DMS114 treated with DMSO at 0.1 percent for 48 hours (cell line): ENCODE measurements around the gene PLA2G2F.

ENCODE experiments used
- DNase-seq: peaks from one replicate; lab custom pipeline; 2025; ENCODE audit not compliant: unreplicated experiment; lab: John Stamatoyannopoulos, UW

Gene PLA2G2F

GRCh38 chr1:20188455-20188817 is 49.3 kb downstream of the PLA2G2F start:
- no peak for DNase-seq

GRCh38 chr1:20189664-20190063 is 50.5 kb downstream of the PLA2G2F start:
- DNase-seq: no peak

- DNase-seq: no peak
Observed at GRCh38 chr1:20190256-20191160, 51.4 kb downstream of the PLA2G2F start.

DNA sequence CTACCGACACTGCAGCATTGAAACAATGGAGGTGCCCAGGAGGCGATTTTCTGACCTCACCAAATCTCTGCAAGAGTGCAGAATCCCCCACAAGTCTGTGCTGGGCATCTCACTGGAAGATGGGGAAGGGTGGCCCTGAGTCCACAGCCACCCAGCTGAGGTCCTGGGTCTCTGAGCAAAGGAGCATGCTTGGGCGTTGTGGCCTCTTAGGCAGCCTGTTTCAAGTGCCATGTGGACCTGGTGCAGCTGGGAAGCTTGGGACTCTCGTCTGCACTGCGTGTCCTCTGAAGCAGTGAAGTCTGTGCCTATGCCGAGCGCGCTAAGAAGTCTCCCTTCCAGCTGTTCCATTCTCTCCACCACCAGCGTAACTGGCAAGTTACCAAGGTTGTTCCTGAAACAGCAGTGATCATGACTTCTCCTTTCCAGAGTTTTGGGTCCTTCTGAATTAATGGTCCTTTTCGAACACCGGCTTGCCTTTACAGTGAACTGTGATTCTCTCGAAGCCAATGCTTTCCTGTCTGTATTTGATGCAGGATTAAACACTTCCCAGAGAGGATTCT is 52.2 kb downstream of the PLA2G2F start:
- no peak for DNase-seq

GRCh38 chr1:20192364-20192763 is 53.2 kb downstream of the PLA2G2F start:
- no peak for DNase-seq

DNA sequence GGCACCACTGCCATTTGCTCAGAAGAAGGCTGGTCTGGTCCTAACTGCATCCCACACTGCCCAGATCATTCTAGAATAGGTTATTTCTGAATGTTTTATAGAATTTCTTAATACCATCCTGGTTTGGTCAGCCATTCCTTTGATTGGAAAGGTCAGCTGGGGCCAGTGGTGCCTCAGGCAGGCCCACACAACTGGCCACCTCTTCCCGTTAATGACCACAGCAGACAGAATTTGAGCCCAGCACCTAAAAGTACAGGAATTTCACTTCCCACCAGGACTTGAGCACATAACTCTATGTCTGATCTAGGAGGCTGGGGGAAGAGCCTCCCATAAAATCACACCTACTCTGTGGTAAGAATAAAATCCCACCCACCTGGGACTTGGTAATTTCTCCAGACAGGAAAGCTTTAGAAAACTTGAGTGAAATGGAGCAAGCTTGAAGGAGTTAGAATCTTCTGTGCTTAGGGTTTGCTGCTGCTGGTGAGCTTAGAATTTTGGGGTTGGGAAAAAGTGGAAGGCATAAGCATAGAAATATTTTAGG is 53.8 kb downstream of the PLA2G2F start:
- no peak for DNase-seq

GRCh38 chr1:20194224-20194623 is 55.1 kb downstream of the PLA2G2F start:
- DNase-seq: no peak

DNA sequence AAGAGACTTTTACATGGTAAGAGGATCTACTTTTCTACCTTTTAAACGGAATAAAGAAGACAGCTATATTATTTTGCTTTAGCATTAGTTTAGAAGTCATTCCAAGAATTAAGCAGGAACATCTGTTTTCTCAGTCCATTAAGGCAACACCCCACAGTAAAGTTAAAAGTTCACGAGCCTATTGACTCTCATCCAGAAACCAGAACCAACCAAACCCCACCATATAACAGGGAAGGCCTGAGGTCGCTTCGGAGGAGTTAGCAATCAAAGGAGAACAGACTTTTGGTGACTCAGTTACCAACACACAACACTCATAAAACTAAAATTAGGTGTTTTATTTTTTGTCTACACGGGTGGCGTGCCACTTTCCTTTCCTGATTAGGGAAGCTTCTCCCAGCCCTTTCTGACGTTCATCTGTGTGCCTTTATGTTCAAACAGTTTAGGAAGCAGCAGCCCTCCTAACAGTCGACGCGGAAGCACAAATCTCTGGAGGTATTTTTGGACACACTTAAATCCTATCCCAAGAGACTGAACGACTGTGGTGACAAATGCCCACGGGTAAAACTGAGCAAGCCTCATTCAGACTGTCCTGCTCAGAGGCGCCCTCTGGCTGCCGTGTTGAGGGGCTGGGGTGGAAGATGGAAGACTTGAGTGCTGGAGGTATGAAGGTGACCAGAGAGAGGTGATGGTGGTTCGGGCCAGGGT is 55.8 kb downstream of the PLA2G2F start:
- DNase-seq: peak; percentile 7

DNA sequence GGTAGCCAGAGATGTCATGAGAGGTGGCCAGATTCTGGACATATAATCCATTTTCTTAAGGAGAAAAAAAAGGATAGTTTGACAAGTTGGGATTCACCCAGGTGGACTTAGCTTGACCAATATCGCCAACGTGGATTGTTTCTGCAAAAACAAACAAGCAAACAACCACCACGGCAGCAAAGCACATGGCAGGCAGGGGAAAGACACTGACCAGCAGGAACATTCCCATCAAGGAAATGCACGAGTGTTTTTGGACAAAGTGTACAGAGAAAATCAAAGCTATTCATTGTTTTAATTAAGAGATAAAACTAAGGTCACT is 56.3 kb downstream of the PLA2G2F start:
- no peak for DNase-seq

- DNase-seq: no peak
Observed at GRCh38 chr1:20197329-20197791, 58.2 kb downstream of the PLA2G2F start.

- no peak for DNase-seq
Observed at GRCh38 chr1:20198296-20198695, 59.2 kb downstream of the PLA2G2F start.

DNA sequence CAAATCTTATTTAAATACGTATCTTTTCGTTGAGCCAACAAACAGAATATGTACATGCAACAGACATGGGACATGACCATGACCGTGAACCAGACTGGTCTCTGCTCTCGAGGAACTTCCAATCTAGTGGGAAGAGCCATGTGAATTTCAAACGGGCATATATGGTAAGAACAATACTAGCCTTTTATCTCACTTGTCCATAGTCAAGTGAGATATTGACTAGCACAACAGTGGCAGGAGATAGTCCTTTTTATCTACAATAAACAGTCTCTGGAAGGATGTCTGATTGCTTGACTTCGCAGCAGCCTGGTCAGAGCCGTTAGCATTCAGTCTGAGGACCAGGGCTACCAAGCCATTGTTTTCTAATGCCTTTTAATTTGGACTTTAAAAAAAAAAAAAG is 59.8 kb downstream of the PLA2G2F start:
- no peak for DNase-seq

- DNase-seq: no peak
Observed at GRCh38 chr1:20199403-20199802, 60.3 kb downstream of the PLA2G2F start.

- DNase-seq: no peak
Observed at GRCh38 chr1:20199840-20200239, 60.7 kb downstream of the PLA2G2F start.
